Activated B cell treated with CpG ODN at 0.5 μM for 24 hours (primary cell): ENCODE results near the gene DNAH2. TPM values are rescaled to one million over a fixed set of nuclear protein-coding genes. Genes with fewer than 3 reads are reported as not detected.

Experiments
- ATAC-seq: fragments of 200-7000 bp; cut with Tn5 transposase; one replicate; pipeline ENCODE4 v1.10.0; 2021; ENCODE audit warnings: low read depth, mild to moderate bottlenecking, moderate library complexity
- CTCF ChIA-PET: fragments of 350-600 bp; sonication (Branson Sonifier 250); formaldehyde crosslinking; loops from one replicate; lab custom pipeline; 2021; ENCODE audit warnings: antibody characterized with exemption; lab: Charles Lee
- POLR2A ChIA-PET: fragments of 350-600 bp; sonication (Branson Sonifier 250); formaldehyde crosslinking; loops from one replicate; lab custom pipeline; 2021; ENCODE audit warnings: antibody characterized with exemption; lab: Charles Lee
- DNase-seq: peaks from one replicate; pipeline ENCODE4 v3.0.0; 2022
- H3K27ac Mint-ChIP-seq: one replicate; pipeline ENCODE4 v1.8.0; 2020; ENCODE audit warnings: mixed read lengths
- H3K27me3 Mint-ChIP-seq: one replicate; pipeline ENCODE4 v1.8.0; 2021; ENCODE audit warnings: mixed read lengths
- H3K36me3 Mint-ChIP-seq: one replicate; pipeline ENCODE4 v1.8.0; 2021; ENCODE audit warnings: low read depth, mixed read lengths
- H3K4me1 Mint-ChIP-seq: one replicate; pipeline ENCODE4 v1.8.0; 2021; ENCODE audit warnings: mixed read lengths
- H3K4me3 Mint-ChIP-seq: one replicate; pipeline ENCODE4 v1.8.0; 2020; ENCODE audit warnings: mild to moderate bottlenecking, mixed read lengths
- H3K9me3 Mint-ChIP-seq: one replicate; pipeline ENCODE4 v1.8.0; 2020; ENCODE audit warnings: mixed read lengths
- intact Hi-C: fragments of 100-400 bp; cut with micrococcal nuclease; formaldehyde crosslinking; loops from one replicate; pipeline ENCODE4 v1.15.1; 2024
- total RNA-seq: library from RNA; stranded (reverse); gene quantifications from 2 replicates; pipeline ENCODE4 v1.2.3, GENCODE V29; 2022
- TF ChIP-seq, protein P1 (sequence below): fragments of 200-600 bp; IDR thresholded peaks from one replicate; pipeline ENCODE4 v1.8.0; 2022; ENCODE audit warnings: antibody characterized with exemption, mild to moderate bottlenecking

The DNAH2 gene
- total RNA-seq, 1 donor from 2014 or later: not detected

DNA sequence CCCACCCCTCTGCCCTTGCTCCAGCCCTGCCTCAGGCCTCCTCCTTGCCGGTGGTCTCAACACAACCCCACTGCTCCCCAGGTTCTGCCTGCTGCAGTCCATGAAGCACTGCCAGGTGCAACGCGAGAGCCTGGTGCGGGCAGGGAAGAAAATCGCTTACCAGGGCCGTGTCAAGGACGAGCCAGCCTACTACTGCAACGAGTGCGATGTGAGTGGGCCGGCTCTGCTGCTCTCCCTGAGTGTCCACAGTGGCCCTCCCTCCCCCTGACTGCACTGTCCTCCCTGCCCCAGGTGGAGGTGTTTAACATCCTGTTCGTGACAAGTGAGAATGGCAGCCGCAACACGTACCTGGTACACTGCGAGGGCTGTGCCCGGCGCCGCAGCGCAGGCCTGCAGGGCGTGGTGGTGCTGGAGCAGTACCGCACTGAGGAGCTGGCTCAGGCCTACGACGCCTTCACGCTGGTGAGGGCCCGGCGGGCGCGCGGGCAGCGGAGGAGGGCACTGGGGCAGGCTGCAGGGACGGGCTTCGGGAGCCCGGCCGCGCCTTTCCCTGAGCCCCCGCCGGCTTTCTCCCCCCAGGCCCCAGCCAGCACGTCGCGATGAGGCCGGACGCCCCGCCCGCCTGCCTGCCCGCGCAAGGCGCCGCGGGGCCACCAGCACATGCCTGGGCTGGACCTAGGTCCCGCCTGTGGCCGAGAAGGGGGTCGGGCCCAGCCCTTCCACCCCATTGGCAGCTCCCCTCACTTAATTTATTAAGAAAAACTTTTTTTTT lies 135.6 kb downstream of the DNAH2 start:
- TF ChIP-seq, protein P1, sequence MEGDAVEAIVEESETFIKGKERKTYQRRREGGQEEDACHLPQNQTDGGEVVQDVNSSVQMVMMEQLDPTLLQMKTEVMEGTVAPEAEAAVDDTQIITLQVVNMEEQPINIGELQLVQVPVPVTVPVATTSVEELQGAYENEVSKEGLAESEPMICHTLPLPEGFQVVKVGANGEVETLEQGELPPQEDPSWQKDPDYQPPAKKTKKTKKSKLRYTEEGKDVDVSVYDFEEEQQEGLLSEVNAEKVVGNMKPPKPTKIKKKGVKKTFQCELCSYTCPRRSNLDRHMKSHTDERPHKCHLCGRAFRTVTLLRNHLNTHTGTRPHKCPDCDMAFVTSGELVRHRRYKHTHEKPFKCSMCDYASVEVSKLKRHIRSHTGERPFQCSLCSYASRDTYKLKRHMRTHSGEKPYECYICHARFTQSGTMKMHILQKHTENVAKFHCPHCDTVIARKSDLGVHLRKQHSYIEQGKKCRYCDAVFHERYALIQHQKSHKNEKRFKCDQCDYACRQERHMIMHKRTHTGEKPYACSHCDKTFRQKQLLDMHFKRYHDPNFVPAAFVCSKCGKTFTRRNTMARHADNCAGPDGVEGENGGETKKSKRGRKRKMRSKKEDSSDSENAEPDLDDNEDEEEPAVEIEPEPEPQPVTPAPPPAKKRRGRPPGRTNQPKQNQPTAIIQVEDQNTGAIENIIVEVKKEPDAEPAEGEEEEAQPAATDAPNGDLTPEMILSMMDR: no peak
- Mint-ChIP-seq H3K4me3 (no peak overlapping the region), H3K27me3 (no peaks in the 10 kb centered on the region), H3K36me3 (peaks cover 55% of the 10 kb centered on the region), H3K4me1 (peaks cover 33% of the 10 kb centered on the region), H3K9me3 (no peaks in the 10 kb centered on the region), H3K27ac (no peak overlapping the region)
- DNase-seq: no peak
- ChIA-PET CTCF (interaction anchor here (0.9 to 1.0 kb wide), 2 partner anchors 18 to 109 kb away, joined by 3 read pairs; no protein-coding TSS in a partner anchor), POLR2A (interaction anchor here (0.6 to 3.9 kb wide), 3 partner anchors 11 to 136 kb away, joined by 3 to 35 read pairs (median 5); no protein-coding TSS in a partner anchor)
- ATAC-seq: no peak
- intact Hi-C loops: loop anchor here (10.0 kb wide), 1 partner anchor 372 kb away; no protein-coding TSS in a partner anchor

DNA sequence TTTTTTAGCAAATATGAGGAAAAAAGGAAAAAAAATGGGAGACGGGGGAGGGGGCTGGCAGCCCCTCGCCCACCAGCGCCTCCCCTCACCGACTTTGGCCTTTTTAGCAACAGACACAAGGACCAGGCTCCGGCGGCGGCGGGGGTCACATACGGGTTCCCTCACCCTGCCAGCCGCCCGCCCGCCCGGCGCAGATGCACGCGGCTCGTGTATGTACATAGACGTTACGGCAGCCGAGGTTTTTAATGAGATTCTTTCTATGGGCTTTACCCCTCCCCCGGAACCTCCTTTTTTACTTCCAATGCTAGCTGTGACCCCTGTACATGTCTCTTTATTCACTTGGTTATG lies 136.1 kb downstream of the DNAH2 start:
- H3K4me3 Mint-ChIP-seq: no peak overlapping the region

DNA sequence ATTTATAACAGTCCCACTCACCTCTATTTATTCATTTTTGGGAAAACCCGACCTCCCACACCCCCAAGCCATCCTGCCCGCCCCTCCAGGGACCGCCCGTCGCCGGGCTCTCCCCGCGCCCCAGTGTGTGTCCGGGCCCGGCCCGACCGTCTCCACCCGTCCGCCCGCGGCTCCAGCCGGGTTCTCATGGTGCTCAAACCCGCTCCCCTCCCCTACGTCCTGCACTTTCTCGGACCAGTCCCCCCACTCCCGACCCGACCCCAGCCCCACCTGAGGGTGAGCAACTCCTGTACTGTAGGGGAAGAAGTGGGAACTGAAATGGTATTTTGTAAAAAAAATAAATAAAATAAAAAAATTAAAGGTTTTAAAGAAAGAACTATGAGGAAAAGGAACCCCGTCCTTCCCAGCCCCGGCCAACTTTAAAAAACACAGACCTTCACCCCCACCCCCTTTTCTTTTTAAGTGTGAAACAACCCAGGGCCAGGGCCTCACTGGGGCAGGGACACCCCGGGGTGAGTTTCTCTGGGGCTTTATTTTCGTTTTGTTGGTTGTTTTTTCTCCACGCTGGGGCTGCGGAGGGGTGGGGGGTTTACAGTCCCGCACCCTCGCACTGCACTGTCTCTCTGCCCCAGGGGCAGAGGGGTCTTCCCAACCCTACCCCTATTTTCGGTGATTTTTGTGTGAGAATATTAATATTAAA lies 136.7 kb downstream of the DNAH2 start:
- DNase-seq: no peak
- TF ChIP-seq, protein P1: no peak
- H3K4me3 Mint-ChIP-seq: no peak overlapping the region
- no peaks in the 10 kb centered on the region for H3K27me3 Mint-ChIP-seq
- ChIA-PET POLR2A (no interaction called here), CTCF (interaction anchor here (0.9 kb wide), 1 partner anchor 110 kb away, joined by 3 read pairs; no protein-coding TSS in a partner anchor)
- H3K27ac Mint-ChIP-seq: no peak overlapping the region
- no peak for ATAC-seq
- H3K36me3 Mint-ChIP-seq: peaks cover 49% of the 10 kb centered on the region
- no peaks in the 10 kb centered on the region for H3K9me3 Mint-ChIP-seq
- peaks cover 31% of the 10 kb centered on the region for H3K4me1 Mint-ChIP-seq
- intact Hi-C loops: loop anchor here (10.0 kb wide), 1 partner anchor 371 kb away; no protein-coding TSS in a partner anchor

More for the DNA sequence above, 136.1 kb downstream of the DNAH2 start:
- intact Hi-C loops: loop anchor here (10.0 kb wide), 1 partner anchor 371 kb away; no protein-coding TSS in a partner anchor
- Mint-ChIP-seq H3K4me1 (peaks cover 31% of the 10 kb centered on the region), H3K27me3 (no peaks in the 10 kb centered on the region), H3K36me3 (peaks cover 53% of the 10 kb centered on the region), H3K9me3 (no peaks in the 10 kb centered on the region), H3K27ac (no peak overlapping the region)
- ATAC-seq (no peak), DNase-seq (no peak)
- TF ChIP-seq, protein P1: no peak
- ChIA-PET CTCF (interaction anchor here (0.9 to 1.0 kb wide), 2 partner anchors 19 to 110 kb away, joined by 3 read pairs; no protein-coding TSS in a partner anchor), POLR2A (interaction anchor here (0.6 to 0.9 kb wide), 2 partner anchors 12 to 135 kb away, joined by 3 to 5 read pairs; no protein-coding TSS in a partner anchor)

DNA sequence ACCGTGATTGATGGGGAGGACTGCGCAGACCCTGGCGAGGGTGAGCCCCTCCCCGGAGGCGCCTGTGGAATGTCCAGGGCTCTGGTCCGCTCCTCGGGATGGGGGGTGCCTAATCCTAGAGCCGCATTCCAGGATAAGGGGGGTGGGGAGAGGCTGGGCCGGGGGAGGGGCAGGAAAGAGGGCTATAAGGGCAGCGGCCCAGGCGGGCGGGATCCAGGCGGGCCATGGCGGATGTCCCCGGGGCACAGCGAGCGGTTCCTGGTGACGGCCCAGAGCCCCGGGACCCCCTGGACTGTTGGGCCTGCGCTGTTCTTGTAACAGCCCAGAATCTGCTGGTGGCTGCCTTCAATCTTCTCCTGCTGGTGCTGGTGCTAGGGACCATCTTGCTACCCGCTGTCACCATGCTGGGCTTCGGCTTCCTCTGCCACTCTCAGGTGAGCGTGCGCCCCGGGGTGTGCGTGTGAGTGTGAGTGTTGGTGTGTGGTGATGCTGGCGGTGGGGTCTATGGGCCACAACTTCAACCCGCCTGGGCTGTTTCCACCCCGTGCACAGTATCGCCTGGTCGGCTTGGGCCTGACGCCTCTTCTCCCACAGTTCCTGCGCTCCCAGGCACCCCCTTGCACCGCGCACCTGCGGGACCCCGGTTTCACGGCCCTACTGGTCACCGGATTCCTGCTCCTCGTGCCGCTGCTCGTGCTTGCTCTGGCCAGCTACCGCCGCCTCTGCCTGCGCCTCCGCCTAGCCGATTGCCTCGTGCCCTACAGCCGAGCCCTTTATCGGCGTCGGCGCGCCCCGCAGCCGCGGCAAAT lies 137.5 kb downstream of the DNAH2 start, which contains the start of gene TMEM88:
Gene TMEM88 (plus strand): TSS at position 216 of the 809 bp plus-strand sequence. CDS start 9 bp downstream, at position 225.
- TF ChIP-seq, protein P1: no peak
- ChIA-PET POLR2A (interaction anchor here (0.6 to 3.1 kb wide), 4 partner anchors 11 to 646 kb away, joined by 3 to 98 read pairs (median 41); partner anchors contain the start of gene KDM6B), CTCF (interaction anchor here (1.0 to 1.3 kb wide), 2 partner anchors 20 to 30 kb away, joined by 3 read pairs; no protein-coding TSS in a partner anchor)
- Mint-ChIP-seq H3K9me3 (no peaks in the 10 kb centered on the region), H3K36me3 (peaks cover 48% of the 10 kb centered on the region), H3K27ac (no peak within 1 kb of the TSS), H3K4me1 (peaks cover 24% of the 10 kb centered on the region), H3K4me3 (no peak within 1 kb of the TSS), H3K27me3 (no peaks in the 10 kb centered on the region)
- ATAC-seq (no peak), DNase-seq (peak; percentile 17)
- intact Hi-C loops: loop anchor here (5.0 to 10.0 kb wide), 3 partner anchors 302 to 1203 kb away; partner anchors contain the start of genes C17orf100 and MED31
